GM12872 (cell line): ENCODE measurements around the gene DLK2.

ENCODE experiments used
- TF ChIP-seq, protein P1 (sequence below): IDR thresholded peaks from 3 replicates; pipeline ENCODE4 v1.5.1; 2011; ENCODE audit warnings: low read depth, mild to moderate bottlenecking, low read length, moderate library complexity; ENCODE audit not compliant: insufficient read depth

The DLK2 gene

DNA sequence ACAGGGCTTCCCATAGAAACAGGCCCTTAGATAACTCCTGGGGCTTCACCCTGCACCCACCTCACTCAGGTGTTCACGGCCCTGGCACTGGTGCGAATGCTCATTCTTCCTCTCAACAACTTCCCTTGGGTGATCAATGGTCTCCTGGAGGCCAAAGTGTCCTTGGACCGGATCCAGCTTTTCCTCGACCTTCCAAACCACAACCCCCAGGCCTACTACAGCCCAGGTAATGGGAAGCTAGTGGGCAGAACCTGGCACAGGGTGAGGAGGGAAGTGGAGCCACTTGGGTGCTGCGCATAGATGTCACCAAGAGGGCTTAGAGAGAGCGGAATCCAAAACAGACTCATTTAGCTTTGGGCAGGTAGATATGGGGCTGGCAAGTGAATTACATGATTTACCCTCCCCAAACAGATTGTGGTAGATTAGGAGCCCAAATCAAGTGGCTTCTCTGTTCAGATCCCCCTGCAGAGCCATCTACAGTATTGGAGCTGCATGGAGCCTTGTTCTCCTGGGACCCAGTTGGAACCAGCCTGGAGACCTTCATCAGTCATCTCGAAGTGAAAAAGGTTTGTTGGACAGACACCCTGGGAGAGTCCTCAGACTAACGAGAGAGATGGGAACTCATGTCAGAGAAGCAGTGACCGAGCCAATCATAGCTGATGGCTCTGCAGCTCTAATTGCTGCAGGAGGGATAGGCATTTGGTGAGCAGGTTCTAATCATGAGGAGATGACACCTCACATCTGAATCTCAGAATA lies 19.5 kb downstream of the DLK2 start:
- TF ChIP-seq, protein P1, sequence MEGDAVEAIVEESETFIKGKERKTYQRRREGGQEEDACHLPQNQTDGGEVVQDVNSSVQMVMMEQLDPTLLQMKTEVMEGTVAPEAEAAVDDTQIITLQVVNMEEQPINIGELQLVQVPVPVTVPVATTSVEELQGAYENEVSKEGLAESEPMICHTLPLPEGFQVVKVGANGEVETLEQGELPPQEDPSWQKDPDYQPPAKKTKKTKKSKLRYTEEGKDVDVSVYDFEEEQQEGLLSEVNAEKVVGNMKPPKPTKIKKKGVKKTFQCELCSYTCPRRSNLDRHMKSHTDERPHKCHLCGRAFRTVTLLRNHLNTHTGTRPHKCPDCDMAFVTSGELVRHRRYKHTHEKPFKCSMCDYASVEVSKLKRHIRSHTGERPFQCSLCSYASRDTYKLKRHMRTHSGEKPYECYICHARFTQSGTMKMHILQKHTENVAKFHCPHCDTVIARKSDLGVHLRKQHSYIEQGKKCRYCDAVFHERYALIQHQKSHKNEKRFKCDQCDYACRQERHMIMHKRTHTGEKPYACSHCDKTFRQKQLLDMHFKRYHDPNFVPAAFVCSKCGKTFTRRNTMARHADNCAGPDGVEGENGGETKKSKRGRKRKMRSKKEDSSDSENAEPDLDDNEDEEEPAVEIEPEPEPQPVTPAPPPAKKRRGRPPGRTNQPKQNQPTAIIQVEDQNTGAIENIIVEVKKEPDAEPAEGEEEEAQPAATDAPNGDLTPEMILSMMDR: no peak

DNA sequence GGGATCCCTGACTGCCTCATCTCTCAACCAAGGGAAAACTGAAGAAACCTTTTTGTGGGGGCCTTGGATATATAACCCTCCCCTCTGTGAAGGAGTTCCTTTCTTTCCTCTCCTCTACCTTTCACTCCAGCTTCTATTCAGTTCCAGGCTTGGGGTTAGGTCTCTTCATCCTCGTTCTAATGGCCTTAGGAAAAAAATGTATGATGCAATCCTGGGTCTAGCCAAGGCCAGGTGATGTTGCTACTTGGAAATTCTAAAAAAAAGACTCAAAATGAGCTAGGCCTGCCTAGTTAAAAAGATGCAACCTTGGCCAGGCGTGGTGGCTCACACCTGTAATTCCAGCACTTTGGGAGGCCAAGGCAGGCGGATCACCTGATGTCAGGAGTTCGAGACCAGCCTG lies 20.4 kb downstream of the DLK2 start:
- TF ChIP-seq, protein P1: no peak

DNA sequence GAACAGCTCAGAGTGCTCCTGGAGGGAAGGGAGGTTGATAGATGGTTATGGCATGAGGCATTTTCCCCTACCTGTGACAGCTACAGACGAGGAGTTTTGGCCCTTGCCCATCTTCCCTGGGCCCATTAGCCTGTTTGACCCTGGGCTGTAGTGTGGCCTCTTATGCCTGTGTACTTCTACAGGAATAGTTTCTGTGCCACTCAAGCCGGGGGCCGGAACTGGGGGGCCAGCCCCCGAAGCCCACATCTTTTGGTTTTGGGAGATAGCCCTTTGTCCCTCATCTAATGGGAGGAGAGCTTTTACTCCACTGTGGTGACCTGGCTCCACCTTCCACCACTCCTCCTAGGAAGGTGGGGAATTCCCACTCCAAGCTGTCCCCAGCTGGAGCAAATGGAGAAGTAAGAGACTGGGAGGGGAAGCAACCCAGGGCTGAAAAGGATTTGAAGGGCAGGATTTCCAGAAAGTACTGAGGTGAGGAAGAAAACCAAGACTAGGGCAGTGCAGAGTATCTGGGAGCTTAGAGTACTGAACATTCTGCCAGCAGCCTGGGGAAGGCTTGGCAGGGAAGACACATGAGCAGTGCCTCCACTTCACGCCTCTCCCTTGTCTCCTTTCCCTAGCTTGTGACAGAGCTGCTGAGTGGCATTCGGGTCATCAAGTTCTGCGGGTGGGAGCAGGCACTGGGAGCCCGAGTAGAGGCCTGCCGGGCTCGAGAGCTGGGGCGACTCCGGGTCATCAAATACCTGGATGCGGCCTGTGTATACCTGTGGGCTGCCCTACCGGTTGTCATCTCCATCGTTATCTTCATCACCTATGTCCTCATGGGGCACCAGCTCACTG lies 21.1 kb downstream of the DLK2 start:
- TF ChIP-seq, protein P1: no peak

DNA sequence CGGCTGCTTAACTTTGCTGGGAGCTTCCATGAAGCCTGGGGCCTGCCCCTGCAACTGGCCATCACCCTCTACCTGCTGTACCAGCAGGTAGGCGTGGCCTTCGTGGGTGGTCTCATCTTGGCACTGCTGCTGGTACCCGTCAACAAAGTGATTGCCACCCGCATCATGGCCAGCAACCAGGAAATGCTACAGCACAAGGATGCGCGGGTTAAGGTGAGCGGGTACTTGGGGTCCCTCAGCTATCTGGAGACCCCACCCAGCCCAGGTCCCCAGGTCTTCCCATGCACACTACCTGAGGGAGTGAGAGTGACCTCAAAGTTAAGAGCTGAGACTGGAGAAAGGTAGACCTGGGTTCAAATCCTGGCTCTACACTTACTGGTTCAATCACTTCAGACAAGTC lies 22.2 kb downstream of the DLK2 start:
- TF ChIP-seq, protein P1: no peak

DNA sequence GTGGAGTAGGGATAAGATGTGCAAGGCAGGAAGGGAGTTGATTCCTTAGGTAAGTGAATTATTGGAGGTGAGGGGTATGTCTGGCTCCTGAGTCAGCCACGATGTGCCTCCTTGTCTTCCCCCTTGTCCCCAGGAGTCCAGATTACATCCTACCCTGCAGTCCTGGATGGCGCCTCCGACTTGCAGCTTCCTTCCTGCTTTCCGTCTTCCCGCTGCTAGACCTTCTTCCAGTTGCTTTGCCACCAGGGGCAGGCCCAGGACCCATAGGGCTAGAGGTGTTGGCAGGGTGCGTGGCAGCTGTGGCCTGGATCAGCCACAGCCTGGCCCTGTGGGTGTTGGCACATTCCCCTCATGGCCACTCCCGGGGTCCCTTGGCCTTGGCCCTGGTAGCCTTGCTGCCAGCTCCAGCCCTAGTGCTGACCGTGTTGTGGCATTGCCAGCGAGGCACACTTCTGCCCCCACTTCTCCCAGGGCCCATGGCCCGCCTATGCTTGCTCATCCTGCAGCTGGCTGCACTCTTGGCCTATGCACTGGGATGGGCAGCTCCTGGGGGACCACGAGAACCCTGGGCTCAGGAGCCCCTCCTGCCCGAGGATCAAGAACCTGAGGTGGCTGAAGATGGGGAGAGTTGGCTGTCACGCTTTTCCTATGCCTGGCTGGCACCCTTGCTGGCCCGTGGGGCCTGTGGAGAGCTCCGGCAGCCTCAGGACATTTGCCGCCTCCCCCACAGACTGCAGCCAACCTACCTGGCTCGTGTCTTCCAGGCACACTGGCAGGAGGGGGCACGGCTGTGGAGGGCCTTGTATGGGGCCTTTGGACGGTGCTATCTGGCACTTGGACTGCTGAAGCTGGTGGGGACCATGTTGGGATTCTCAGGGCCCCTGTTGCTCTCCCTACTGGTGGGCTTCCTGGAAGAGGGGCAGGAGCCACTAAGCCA lies 23.1 kb downstream of the DLK2 start:
- TF ChIP-seq, protein P1: no peak

DNA sequence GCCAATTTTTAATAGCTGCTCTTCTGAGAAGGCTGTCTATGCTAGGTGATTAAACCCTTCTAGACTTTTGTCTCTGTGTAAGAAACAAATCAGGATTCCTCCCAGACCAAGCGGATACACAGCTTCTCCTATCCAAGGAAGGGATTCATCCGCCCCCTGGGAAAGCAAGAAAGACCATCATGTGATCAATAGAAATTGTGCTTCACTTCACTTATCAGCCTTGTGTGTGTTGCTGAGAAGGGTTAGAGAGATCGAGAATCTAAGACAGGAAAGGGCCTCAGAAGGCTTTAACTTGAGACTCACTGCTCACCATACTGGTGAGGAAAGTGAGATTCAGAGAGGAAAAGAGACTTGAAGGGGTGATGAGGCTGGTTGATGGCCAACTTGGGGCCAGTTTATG lies 26.5 kb downstream of the DLK2 start:
- TF ChIP-seq, protein P1: no peak
